Measurements from ENCODE around the gene CTNND2.

DNA sequence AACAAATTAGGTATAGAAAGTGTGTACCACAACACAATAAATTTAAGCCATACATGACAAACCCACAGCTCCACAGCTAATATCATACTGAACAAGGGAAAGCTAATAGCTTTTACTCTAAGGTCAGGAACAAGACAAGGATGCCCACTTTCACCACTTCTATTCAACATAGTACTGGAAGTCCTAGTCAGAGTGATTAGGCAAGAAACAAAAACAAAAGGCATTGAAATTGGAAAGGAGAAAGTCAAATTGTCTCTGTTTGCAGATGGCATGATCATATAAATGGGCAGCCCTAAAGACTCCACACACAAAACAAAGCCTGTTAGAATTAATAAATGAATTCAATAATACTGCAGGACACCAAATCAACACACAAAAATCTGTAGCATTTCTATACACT is 548.8 kb downstream of the CTNND2 start:
- no peak for TF ChIP-seq CTCF (conservative IDR thresholded peaks at IDR 0.05 in 1 of 2, IDR thresholded peaks at IDR 0.05 in 1 of 2; ENCODE audit: extremely low read depth in 1 of 2, insufficient read depth in 1 of 2, low read depth in 1 of 2, low read length in 2 of 2)
- TF ChIP-seq EZH2 (IDR thresholded peaks at IDR 0.05; ENCODE audit: borderline replicate concordance, low read length) = no peak
